AG20443 (cell line): ENCODE results near the gene DNAJB9.
"Not testable (repeated sequence)": the region's sequence is repeated elsewhere in the genome, so short reads cannot be mapped to it uniquely, and the experiment has no call there.

Source experiments
- DNase-seq: peaks from one replicate; pipeline ENCODE4 v3.0.0; 2012; ENCODE audit warnings: low spot score, mixed read lengths

Gene DNAJB9

GRCh38 chr7:108569381-108570145 lies at the start of gene DNAJB9, which contains the start of gene THAP5:
DNAJB9 (plus strand) TSS chr7:108569874; CDS start chr7:108571727, 1,853 bp downstream.
THAP5 (minus strand) TSS chr7:108569706; CDS start chr7:108569569, 137 bp downstream.
- DNase-seq = peak; percentile 99

GRCh38 chr7:108522780-108523179 lies 46.9 kb upstream of the DNAJB9 start:
- no peak for DNase-seq

GRCh38 chr7:108525327-108525984 lies 44.2 kb upstream of the DNAJB9 start:
- peak; percentile 85 for DNase-seq

- DNase-seq = peak; percentile 98
Observed at GRCh38 chr7:108525985-108526767, 43.5 kb upstream of the DNAJB9 start, which contains the start of gene PNPLA8. PNPLA8 (minus strand) TSS chr7:108526135; CDS start chr7:108515491, 10,644 bp downstream.

- no peak for DNase-seq
Observed at GRCh38 chr7:108526768-108527017, 43.0 kb upstream of the DNAJB9 start.

GRCh38 chr7:108528183-108528712 lies 41.4 kb upstream of the DNAJB9 start:
- DNase-seq = no peak

GRCh38 chr7:108529341-108529740 lies 40.3 kb upstream of the DNAJB9 start:
- DNase-seq = no peak

- no peak for DNase-seq
Observed at GRCh38 chr7:108533712-108534111, 36.0 kb upstream of the DNAJB9 start.

- no peak for DNase-seq
Observed at GRCh38 chr7:108535257-108535656, 34.4 kb upstream of the DNAJB9 start.

- DNase-seq = no peak
Observed at GRCh38 chr7:108535744-108536143, 33.9 kb upstream of the DNAJB9 start.

- no peak for DNase-seq
Observed at GRCh38 chr7:108537229-108537628, 32.4 kb upstream of the DNAJB9 start.

- DNase-seq = not testable (repeated sequence)
Observed at GRCh38 chr7:108538236-108538635, 31.4 kb upstream of the DNAJB9 start.

GRCh38 chr7:108538685-108539084 lies 31.0 kb upstream of the DNAJB9 start:
- DNase-seq = not testable (repeated sequence)

GRCh38 chr7:108541478-108541877 lies 28.2 kb upstream of the DNAJB9 start:
- no peak for DNase-seq

GRCh38 chr7:108548141-108548896 lies 21.4 kb upstream of the DNAJB9 start:
- DNase-seq = not testable (repeated sequence)

GRCh38 chr7:108556665-108557064 lies 13.0 kb upstream of the DNAJB9 start:
- DNase-seq = not testable (repeated sequence)

- DNase-seq = no peak
Observed at GRCh38 chr7:108557191-108557590, 12.5 kb upstream of the DNAJB9 start.

- DNase-seq = no peak
Observed at GRCh38 chr7:108557617-108558016, 12.1 kb upstream of the DNAJB9 start.

GRCh38 chr7:108559253-108559652 lies 10.4 kb upstream of the DNAJB9 start:
- DNase-seq = no peak

- peak; percentile 17 for DNase-seq
Observed at GRCh38 chr7:108561047-108561619, 8.5 kb upstream of the DNAJB9 start.

- no peak for DNase-seq
Observed at GRCh38 chr7:108565987-108566386, 3.7 kb upstream of the DNAJB9 start.
